ENCODE data around the gene USP25. TPM values are rescaled to one million over a fixed set of nuclear protein-coding genes. Genes with fewer than 3 reads are reported as not detected.

The USP25 gene
- total RNA-seq, 1 experiment from 2014 or later, result 22.1 TPM

DNA sequence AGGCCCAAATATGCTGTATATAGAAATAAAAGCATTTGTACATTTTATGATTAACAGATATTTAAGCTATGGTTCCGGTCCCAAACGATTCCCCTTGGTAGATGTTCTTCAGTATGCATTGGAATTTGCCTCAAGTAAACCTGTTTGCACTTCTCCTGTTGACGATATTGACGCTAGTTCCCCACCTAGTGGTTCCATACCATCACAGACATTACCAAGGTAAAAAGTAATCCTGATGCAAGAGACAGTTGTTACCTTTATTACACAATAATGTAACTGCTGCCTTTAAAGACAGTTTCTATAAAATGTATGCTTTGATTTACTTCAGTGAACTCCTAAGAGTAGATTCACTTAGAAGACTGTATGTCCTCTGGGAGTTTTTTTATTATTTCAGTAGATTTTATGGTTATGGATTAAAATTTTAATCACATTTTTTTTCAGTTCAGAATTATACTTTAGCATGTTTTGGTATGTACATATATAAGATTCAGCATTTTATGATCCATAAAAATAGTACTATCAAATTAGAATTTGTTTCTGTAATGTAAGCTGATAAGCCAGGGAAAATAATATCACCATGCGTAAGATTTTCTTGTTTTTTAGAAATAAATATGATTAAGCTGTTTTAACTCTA, 96.5 kb downstream of the USP25 start:
- CTCF ChIA-PET, result interaction anchor here (0.6 kb wide), 1 partner anchor 90 kb away, joined by 3 read pairs; no protein-coding TSS in a partner anchor
- intact Hi-C loops (cut with micrococcal nuclease; ENCODE audit: unreplicated experiment), result loop anchor here (10.0 kb wide), 1 partner anchor 211 kb away; no protein-coding TSS in a partner anchor
- Mint-ChIP-seq H3K27me3 (ENCODE audit: unreplicated experiment) (no peaks in the 10 kb centered on the region), H3K27ac (ENCODE audit: unreplicated experiment) (no peak overlapping the region), H3K9me3 (ENCODE audit: low read depth, unreplicated experiment) (no peaks in the 10 kb centered on the region), H3K4me1 (ENCODE audit: low read depth, unreplicated experiment) (no peaks in the 10 kb centered on the region), H3K4me3 (ENCODE audit: low read depth, unreplicated experiment) (no peak overlapping the region), H3K36me3 (ENCODE audit: insufficient read depth, unreplicated experiment) (no peaks in the 10 kb centered on the region)
- TF ChIP-seq, protein P1, sequence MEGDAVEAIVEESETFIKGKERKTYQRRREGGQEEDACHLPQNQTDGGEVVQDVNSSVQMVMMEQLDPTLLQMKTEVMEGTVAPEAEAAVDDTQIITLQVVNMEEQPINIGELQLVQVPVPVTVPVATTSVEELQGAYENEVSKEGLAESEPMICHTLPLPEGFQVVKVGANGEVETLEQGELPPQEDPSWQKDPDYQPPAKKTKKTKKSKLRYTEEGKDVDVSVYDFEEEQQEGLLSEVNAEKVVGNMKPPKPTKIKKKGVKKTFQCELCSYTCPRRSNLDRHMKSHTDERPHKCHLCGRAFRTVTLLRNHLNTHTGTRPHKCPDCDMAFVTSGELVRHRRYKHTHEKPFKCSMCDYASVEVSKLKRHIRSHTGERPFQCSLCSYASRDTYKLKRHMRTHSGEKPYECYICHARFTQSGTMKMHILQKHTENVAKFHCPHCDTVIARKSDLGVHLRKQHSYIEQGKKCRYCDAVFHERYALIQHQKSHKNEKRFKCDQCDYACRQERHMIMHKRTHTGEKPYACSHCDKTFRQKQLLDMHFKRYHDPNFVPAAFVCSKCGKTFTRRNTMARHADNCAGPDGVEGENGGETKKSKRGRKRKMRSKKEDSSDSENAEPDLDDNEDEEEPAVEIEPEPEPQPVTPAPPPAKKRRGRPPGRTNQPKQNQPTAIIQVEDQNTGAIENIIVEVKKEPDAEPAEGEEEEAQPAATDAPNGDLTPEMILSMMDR (IDR thresholded peaks at IDR 0.05; ENCODE audit: unreplicated experiment), result peak; percentile 25
- no TSS peak for BruUV-seq (replicated peaks)
- peak; percentile 23 for DNase-seq

DNA sequence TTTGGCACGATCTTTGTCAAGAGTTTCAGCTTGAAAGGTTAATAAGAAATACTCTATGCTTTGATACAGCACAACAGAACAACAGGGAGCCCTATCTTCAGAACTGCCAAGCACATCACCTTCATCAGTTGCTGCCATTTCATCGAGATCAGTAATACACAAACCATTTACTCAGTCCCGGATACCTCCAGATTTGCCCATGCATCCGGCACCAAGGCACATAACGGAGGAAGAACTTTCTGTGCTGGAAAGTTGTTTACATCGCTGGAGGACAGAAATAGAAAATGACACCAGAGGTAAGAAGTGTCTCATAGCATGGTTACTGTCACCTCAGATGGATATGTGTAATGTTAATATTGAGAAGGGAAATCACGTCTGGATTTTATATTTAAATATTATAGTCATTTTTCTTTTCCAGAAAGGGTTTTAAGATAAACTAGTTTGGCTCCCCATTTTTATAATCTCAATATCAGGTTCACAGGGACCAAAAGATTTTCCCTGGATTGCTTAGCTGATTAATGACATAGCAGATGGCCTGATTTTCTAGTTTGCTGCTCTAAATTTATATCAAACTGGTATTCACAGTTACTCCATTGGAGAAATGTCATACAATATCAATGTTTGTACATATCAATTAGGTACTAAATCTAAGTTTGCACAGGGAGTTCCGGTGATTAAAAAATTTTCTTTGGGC, 97.3 kb downstream of the USP25 start:
- Mint-ChIP-seq H3K4me3 (ENCODE audit: low read depth, unreplicated experiment) (no peak overlapping the region), H3K27ac (ENCODE audit: unreplicated experiment) (no peak overlapping the region), H3K9me3 (ENCODE audit: low read depth, unreplicated experiment) (no peaks in the 10 kb centered on the region), H3K36me3 (ENCODE audit: insufficient read depth, unreplicated experiment) (no peaks in the 10 kb centered on the region), H3K27me3 (ENCODE audit: unreplicated experiment) (no peaks in the 10 kb centered on the region), H3K4me1 (ENCODE audit: low read depth, unreplicated experiment) (no peaks in the 10 kb centered on the region)
- CTCF ChIA-PET, result no interaction called here
- BruUV-seq (replicated peaks), result no TSS peak
- TF ChIP-seq, protein P1 (IDR thresholded peaks at IDR 0.05; ENCODE audit: unreplicated experiment), result no peak
- intact Hi-C loops (cut with micrococcal nuclease; ENCODE audit: unreplicated experiment), result loop anchor here (10.0 kb wide), 1 partner anchor 212 kb away; no protein-coding TSS in a partner anchor
- no peak for DNase-seq

DNA sequence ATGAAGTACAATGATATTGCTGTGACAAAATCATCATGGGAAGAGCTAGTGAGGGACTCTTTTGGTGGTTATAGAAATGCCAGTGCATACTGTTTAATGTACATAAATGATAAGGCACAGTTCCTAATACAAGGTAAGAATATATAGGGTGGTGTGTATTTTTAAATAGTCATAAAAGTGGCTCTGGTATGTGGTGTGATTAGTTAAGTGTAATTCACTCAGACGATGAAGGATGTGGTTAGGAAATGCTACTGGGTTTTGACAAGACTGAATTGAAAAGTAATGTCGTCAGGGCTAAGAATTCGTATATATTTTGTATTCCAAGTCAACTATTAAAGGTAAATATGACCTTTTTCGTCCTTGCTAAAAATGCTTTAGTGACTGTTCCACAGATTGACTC, 101.7 kb downstream of the USP25 start:
- intact Hi-C loops (cut with micrococcal nuclease; ENCODE audit: unreplicated experiment), result no loop called here
- TF ChIP-seq, protein P1 (IDR thresholded peaks at IDR 0.05; ENCODE audit: unreplicated experiment), result no peak
- CTCF ChIA-PET, result no interaction called here
- Mint-ChIP-seq H3K27me3 (ENCODE audit: unreplicated experiment) (no peaks in the 10 kb centered on the region), H3K9me3 (ENCODE audit: low read depth, unreplicated experiment) (no peaks in the 10 kb centered on the region), H3K27ac (ENCODE audit: unreplicated experiment) (no peak overlapping the region), H3K4me1 (ENCODE audit: low read depth, unreplicated experiment) (no peaks in the 10 kb centered on the region), H3K4me3 (ENCODE audit: low read depth, unreplicated experiment) (no peak overlapping the region), H3K36me3 (ENCODE audit: insufficient read depth, unreplicated experiment) (no peaks in the 10 kb centered on the region)
- BruUV-seq (replicated peaks), result no TSS peak
- no peak for DNase-seq

DNA sequence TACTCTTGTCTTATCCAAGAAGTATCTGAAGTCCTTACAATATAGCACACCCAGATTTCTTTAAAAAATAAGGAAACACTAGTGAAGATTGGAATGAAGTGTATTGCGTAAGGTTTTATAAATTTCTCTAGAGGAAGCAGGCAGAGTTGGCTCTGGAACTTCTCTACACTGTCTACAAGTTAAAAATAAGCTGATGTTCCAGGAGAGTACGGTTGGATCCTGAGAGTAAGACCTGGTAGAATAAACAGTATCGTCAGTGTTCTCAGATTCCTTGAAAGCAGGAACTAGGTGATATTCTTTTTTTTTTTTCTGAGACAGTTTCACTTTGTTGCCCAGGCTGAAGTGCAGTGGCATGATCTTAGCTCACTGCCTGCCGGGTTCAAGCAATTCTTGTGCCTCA, 107.9 kb downstream of the USP25 start:
- CTCF ChIA-PET, result no interaction called here
- Mint-ChIP-seq H3K27ac (ENCODE audit: unreplicated experiment) (no peak overlapping the region), H3K36me3 (ENCODE audit: insufficient read depth, unreplicated experiment) (no peaks in the 10 kb centered on the region), H3K4me3 (ENCODE audit: low read depth, unreplicated experiment) (no peak overlapping the region), H3K4me1 (ENCODE audit: low read depth, unreplicated experiment) (no peaks in the 10 kb centered on the region), H3K27me3 (ENCODE audit: unreplicated experiment) (no peaks in the 10 kb centered on the region), H3K9me3 (ENCODE audit: low read depth, unreplicated experiment) (no peaks in the 10 kb centered on the region)
- TF ChIP-seq, protein P1 (IDR thresholded peaks at IDR 0.05; ENCODE audit: unreplicated experiment), result no peak
- no TSS peak for BruUV-seq (replicated peaks)
- intact Hi-C loops (cut with micrococcal nuclease; ENCODE audit: unreplicated experiment), result no loop called here
- no peak for DNase-seq
